GM06990 (cell line): ENCODE data around the gene RFXANK.

Experiments used
- DNase-seq: peaks from one replicate; pipeline ENCODE4 v3.0.0-alpha.2; 2011; ENCODE audit not compliant: insufficient read length; ENCODE audit errors: extremely low read depth
- H3K27me3 ChIP-seq: replicated peaks from 2 replicates; pipeline ENCODE4 v1.6.0; 2011; ENCODE audit warnings: low read length; ENCODE audit not compliant: control insufficient read depth, insufficient read depth
- H3K36me3 ChIP-seq: 2 replicates; pipeline ENCODE4 v1.5.1; 2011; ENCODE audit warnings: low read length; ENCODE audit not compliant: control insufficient read depth, insufficient read depth
- H3K4me3 ChIP-seq: replicated peaks from 2 replicates; pipeline ENCODE4 v1.5.1; 2011; ENCODE audit warnings: low read depth, mild to moderate bottlenecking, control low read depth, low read length
- TF ChIP-seq, protein P1 (sequence below): IDR thresholded peaks from 2 replicates; pipeline ENCODE4 v1.5.1; 2011; ENCODE audit warnings: low read length, control low read depth, mild to moderate bottlenecking, inconsistent platforms; ENCODE audit not compliant: insufficient read depth, poor library complexity, severe bottlenecking

Gene RFXANK

DNA sequence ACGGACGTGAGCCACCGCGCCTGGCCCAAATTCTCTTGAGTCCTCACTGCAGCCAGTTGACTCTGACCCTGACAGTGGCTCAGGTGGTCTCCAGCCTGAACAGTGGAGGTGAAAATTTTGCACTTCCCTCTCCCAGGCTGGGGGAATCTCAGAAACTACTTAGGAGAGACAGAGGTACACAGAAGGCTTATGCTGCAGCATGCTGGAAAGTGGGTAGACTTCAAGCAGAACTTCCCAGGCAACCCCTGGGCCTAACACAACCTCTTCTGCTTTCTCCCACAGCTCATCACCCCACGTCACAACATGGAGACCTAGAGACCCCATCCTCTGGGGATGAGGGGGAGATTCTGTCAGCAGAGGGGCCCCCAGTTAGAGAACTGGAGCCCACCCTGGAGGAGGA, 34.1 kb downstream of the RFXANK start:
- no peaks in the 10 kb centered on the region for H3K36me3 ChIP-seq
- TF ChIP-seq, protein P1, sequence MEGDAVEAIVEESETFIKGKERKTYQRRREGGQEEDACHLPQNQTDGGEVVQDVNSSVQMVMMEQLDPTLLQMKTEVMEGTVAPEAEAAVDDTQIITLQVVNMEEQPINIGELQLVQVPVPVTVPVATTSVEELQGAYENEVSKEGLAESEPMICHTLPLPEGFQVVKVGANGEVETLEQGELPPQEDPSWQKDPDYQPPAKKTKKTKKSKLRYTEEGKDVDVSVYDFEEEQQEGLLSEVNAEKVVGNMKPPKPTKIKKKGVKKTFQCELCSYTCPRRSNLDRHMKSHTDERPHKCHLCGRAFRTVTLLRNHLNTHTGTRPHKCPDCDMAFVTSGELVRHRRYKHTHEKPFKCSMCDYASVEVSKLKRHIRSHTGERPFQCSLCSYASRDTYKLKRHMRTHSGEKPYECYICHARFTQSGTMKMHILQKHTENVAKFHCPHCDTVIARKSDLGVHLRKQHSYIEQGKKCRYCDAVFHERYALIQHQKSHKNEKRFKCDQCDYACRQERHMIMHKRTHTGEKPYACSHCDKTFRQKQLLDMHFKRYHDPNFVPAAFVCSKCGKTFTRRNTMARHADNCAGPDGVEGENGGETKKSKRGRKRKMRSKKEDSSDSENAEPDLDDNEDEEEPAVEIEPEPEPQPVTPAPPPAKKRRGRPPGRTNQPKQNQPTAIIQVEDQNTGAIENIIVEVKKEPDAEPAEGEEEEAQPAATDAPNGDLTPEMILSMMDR = no peak
- no peak overlapping the region for H3K4me3 ChIP-seq
- DNase-seq = no peak
- H3K27me3 ChIP-seq = no peaks in the 10 kb centered on the region; the same call in 1 of the 2 replicates

- Histone ChIP-seq H3K27me3 (no peaks in the 10 kb centered on the region; the same call in 1 of the 2 replicates), H3K36me3 (no peaks in the 10 kb centered on the region), H3K4me3 (no peak overlapping the region)
- DNase-seq = no peak
- TF ChIP-seq, protein P1 = no peak
These were observed 34.6 kb downstream of the RFXANK start for GRCh38 chr19:19226663-19227062.

DNA sequence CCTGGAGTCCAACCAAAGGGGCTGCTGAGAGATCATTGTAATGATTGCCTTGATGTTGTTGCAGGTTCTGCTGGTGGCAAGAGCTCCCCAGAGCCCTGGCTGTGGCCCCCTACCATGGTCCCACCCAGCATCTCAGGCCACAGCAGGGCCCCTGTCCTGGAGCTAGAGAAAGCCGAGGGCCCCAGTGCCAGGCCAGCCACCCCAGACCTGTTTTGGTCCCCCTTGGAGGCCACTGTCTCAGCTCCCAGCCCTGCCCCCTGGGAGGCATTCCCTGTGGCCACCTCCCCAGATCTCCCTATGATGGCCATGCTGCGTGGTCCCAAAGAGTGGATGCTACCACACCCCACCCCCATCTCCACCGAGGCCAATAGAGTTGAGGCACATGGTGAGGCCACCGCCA, 35.2 kb downstream of the RFXANK start:
- no peak for DNase-seq
- Histone ChIP-seq H3K36me3 (no peaks in the 10 kb centered on the region), H3K27me3 (no peaks in the 10 kb centered on the region; the same call in 1 of the 2 replicates), H3K4me3 (no peak overlapping the region)
- TF ChIP-seq, protein P1 = no peak

DNA sequence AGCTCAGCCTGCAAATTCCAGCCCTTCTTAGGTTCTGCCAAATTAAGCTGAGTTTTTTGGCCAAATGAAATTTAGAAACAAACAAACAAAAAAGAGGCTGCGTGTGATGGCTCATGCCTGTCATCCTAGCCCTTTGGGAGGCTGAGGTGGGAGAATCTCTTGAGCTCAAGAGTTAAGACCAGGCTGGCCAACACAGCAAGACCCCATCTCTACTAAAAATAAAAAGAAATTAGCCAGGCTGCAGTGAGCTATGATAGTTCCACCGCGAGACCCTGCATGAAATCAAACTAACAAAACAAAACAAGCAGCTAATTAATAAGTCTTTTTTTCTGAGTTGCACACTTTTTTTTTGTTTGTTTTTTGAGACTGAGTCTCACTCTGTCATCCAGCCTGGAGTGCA, 37.6 kb downstream of the RFXANK start:
- Histone ChIP-seq H3K4me3 (no peak overlapping the region), H3K27me3 (no peaks in the 10 kb centered on the region; the same call in 1 of the 2 replicates), H3K36me3 (no peaks in the 10 kb centered on the region)
- no peak for DNase-seq
- TF ChIP-seq, protein P1 = no peak

DNA sequence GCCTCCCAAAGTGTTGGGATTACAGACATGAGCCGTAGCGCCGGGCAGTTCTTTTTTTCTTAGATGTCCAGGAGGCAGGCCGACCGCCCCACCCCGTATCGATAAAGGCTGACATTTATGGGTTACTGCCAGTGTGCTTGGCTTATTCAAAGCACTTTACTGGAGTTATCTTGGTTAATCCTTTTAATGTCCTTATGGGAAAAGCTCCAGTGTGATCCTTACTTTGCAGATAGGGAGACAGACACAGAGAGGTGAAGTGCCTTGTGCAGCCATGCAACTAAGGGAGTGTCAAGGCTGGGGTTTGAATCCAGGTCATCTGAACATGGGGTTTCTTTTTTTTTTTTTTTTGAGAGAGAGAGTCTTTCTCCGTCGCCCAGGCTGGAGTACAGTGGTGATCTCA, 38.9 kb downstream of the RFXANK start:
- TF ChIP-seq, protein P1 = no peak
- H3K4me3 ChIP-seq = no peak overlapping the region
- H3K27me3 ChIP-seq = no peaks in the 10 kb centered on the region; the same call in 1 of the 2 replicates
- no peaks in the 10 kb centered on the region for H3K36me3 ChIP-seq
- no peak for DNase-seq

GRCh38 chr19:19232261-19232721, 40.2 kb downstream of the RFXANK start:
- Histone ChIP-seq H3K36me3 (no peaks in the 10 kb centered on the region), H3K27me3 (no peaks in the 10 kb centered on the region; the same call in 1 of the 2 replicates), H3K4me3 (no peak overlapping the region)
- DNase-seq = no peak
- TF ChIP-seq, protein P1 = no peak
